GM23248 (cell line): ENCODE measurements around the gene GALNT7.

Experiments
- EZH2 ChIP-seq: fragments of 200-600 bp; sonication (generic); IDR thresholded peaks from 2 replicates; pipeline ENCODE4 v1.6.1; 2018; ENCODE audit warnings: antibody characterized with exemption, mild to moderate bottlenecking; ENCODE audit not compliant: insufficient read depth, poor library complexity, severe bottlenecking
- EZH2phosphoT487 ChIP-seq: fragments of 200-600 bp; sonication (generic); IDR thresholded peaks from 2 replicates; pipeline ENCODE4 v1.6.1; 2018; ENCODE audit warnings: antibody characterized with exemption, moderate library complexity, mild to moderate bottlenecking, low read depth; ENCODE audit not compliant: insufficient read depth

GRCh38 chr4:173160871-173161270 is 7.7 kb upstream of the GALNT7 start:
- TF ChIP-seq EZH2phosphoT487 (no peak), EZH2 (no peak)
